Measurements from ENCODE around the gene SYT5.
"Not testable (repeated sequence)": the region's sequence is repeated elsewhere in the genome, so short reads cannot be mapped to it uniquely, and the experiment has no call there.

Gene SYT5

GRCh38 chr19:55179606-55180484 lies at the start of gene SYT5:
SYT5 (minus strand) TSS chr19:55180289; CDS start chr19:55179041, 1,248 bp downstream.
- no peak for DNase-seq (ENCODE audit: low read depth in 2 of 2)

GRCh38 chr19:55229789-55230182 lies 49.7 kb upstream of the SYT5 start:
- no peak for DNase-seq (ENCODE audit: low read depth in 2 of 2)

GRCh38 chr19:55229145-55229788 lies 49.2 kb upstream of the SYT5 start:
- DNase-seq (ENCODE audit: low read depth in 2 of 2): no peak

GRCh38 chr19:55228403-55229031 lies 48.4 kb upstream of the SYT5 start, which contains the start of gene TMEM86B:
TMEM86B (minus strand) TSS chr19:55228763; CDS start chr19:55228741, 22 bp downstream.
- no peak for DNase-seq (ENCODE audit: low read depth in 2 of 2)

- no peak for DNase-seq (ENCODE audit: low read depth in 2 of 2)
These were observed 47.9 kb upstream of the SYT5 start for GRCh38 chr19:55228015-55228391.

GRCh38 chr19:55227241-55228014 lies 47.3 kb upstream of the SYT5 start:
- DNase-seq (ENCODE audit: low read depth in 2 of 2): no peak

GRCh38 chr19:55226788-55227187 lies 46.7 kb upstream of the SYT5 start:
- no peak for DNase-seq (ENCODE audit: low read depth in 2 of 2)

GRCh38 chr19:55226273-55226672 lies 46.2 kb upstream of the SYT5 start:
- no peak for DNase-seq (ENCODE audit: low read depth in 2 of 2)

- no peak for DNase-seq (ENCODE audit: low read depth in 2 of 2)
These were observed 45.4 kb upstream of the SYT5 start for GRCh38 chr19:55225415-55225958.

GRCh38 chr19:55224679-55225414 lies 44.8 kb upstream of the SYT5 start:
- DNase-seq (ENCODE audit: low read depth in 2 of 2): not testable (repeated sequence)

- DNase-seq (ENCODE audit: low read depth in 2 of 2): no peak
These were observed 44.1 kb upstream of the SYT5 start for GRCh38 chr19:55224038-55224665.

GRCh38 chr19:55223291-55224037 lies 43.4 kb upstream of the SYT5 start:
- no peak for DNase-seq (ENCODE audit: low read depth in 2 of 2)

- DNase-seq (ENCODE audit: low read depth in 2 of 2): no peak
These were observed 40.4 kb upstream of the SYT5 start for GRCh38 chr19:55220525-55220924.

GRCh38 chr19:55216461-55217198 lies 36.5 kb upstream of the SYT5 start:
- DNase-seq (ENCODE audit: low read depth in 2 of 2): no peak

- DNase-seq (ENCODE audit: low read depth in 2 of 2): no peak
These were observed 33.5 kb upstream of the SYT5 start for GRCh38 chr19:55213547-55213946.

- DNase-seq (ENCODE audit: low read depth in 2 of 2): no peak
These were observed 32.4 kb upstream of the SYT5 start for GRCh38 chr19:55212447-55212846.

- no peak for DNase-seq (ENCODE audit: low read depth in 2 of 2)
These were observed 29.8 kb upstream of the SYT5 start for GRCh38 chr19:55209693-55210472.
